GM13977 (cell line): ENCODE data around the gene GSTA4.

Experiments used
- DNase-seq: peaks from one replicate; pipeline ENCODE4 v3.0.0; 2012; ENCODE audit warnings: low spot score
- CTCF ChIP-seq: IDR thresholded peaks from 2 replicates; pipeline ENCODE4 v1.5.1; 2012; ENCODE audit warnings: mild to moderate bottlenecking, control low read depth; ENCODE audit not compliant: insufficient read depth; ENCODE audit errors: extremely low read depth, missing control alignments
- in situ Hi-C: fragments of 300-500 bp; cut with MboI; formaldehyde crosslinking; loops from one replicate; pipeline ENCODE4 v1.12.0; 2022; ENCODE audit warnings: low sequenced_read_pairs, low pct_unique_long_range_greater_than_20kb, mixed read lengths, inconsistent platforms; ENCODE audit not compliant: unreplicated experiment

Gene GSTA4

GRCh38 chr6:53038596-53038995, 43.5 kb upstream of the GSTA4 start:
- TF ChIP-seq CTCF: no peak
- in situ Hi-C loops: no loop called here
- no peak for DNase-seq

- TF ChIP-seq CTCF: no peak
- DNase-seq: no peak
- in situ Hi-C loops: no loop called here
Observed at GRCh38 chr6:53038141-53038540, 43.1 kb upstream of the GSTA4 start.

GRCh38 chr6:53035549-53036213, 40.6 kb upstream of the GSTA4 start:
- in situ Hi-C loops: no loop called here
- no peak for TF ChIP-seq CTCF
- DNase-seq: no peak

- in situ Hi-C loops: no loop called here
- TF ChIP-seq CTCF: no peak
- DNase-seq: no peak
Observed at GRCh38 chr6:53033764-53034163, 38.7 kb upstream of the GSTA4 start.

GRCh38 chr6:53032849-53033248, 37.8 kb upstream of the GSTA4 start:
- no peak for TF ChIP-seq CTCF
- in situ Hi-C loops: no loop called here
- DNase-seq: no peak

GRCh38 chr6:53031281-53031680, 36.2 kb upstream of the GSTA4 start:
- in situ Hi-C loops: no loop called here
- DNase-seq: no peak
- TF ChIP-seq CTCF: no peak
